ENCODE results near the gene NFS1.

The NFS1 gene

DNA sequence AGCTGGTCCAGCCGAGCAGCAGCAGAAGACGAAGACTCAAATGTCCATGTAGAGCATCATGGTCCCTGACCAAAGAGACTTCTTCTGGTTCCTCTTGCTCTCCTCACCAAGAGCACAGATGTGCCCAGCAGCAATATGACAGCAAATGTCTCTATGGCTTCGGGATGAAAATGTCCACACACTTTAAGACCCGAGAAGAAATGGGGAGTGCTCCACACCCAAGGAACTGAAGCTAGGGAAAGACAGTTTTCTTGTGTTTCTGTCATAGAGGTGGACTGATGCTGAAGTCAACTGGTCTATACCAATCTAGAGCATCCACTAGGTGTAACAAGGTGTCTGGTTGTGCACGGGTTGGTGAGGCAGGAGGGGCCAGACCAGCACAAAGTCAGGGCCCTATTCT, 29.9 kb downstream of the NFS1 start:
- H3K4me1 ChIP-seq (ENCODE audit: control insufficient read depth, insufficient read depth, low read length, unreplicated experiment): no peaks in the 10 kb centered on the region
- peaks cover 27% of the 10 kb centered on the region for H3K36me3 ChIP-seq (ENCODE audit: insufficient read depth, low read length)
- no peak overlapping the region for H3K4me3 ChIP-seq (ENCODE audit: low read depth, low read length)
- H3K79me2 ChIP-seq (ENCODE audit: control insufficient read depth, insufficient read depth, low read length, unreplicated experiment): peaks cover 7% of the 10 kb centered on the region
- H2AFZ ChIP-seq (ENCODE audit: low read length, unreplicated experiment): no peak overlapping the region
- no peaks in the 10 kb centered on the region for H3K27me3 ChIP-seq (ENCODE audit: insufficient read depth, low read length)
- H3K27ac ChIP-seq (ENCODE audit: low read depth, low read length): no peak overlapping the region

DNA sequence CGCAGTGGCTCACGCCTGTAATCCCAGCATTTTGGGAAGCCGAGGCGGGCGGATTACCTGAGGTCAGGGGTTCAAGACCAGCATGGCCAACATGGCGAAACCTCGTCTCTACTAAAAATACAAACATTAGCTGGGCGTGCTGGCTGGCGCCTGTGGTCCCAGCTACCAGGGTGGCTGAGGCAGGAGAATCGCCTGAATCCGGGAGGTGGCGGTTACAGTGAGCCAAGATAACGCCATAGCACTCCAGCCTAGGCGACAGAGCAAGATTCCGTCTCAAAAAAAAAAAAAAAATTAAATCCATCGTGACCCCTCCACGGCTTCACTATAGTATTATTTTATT, 33.2 kb downstream of the NFS1 start:
- Histone ChIP-seq H3K27ac (ENCODE audit: low read depth, low read length) (no peak overlapping the region), H3K79me2 (ENCODE audit: control insufficient read depth, insufficient read depth, low read length, unreplicated experiment) (peaks cover 40% of the 10 kb centered on the region), H3K4me3 (ENCODE audit: low read depth, low read length) (no peak overlapping the region), H3K27me3 (ENCODE audit: insufficient read depth, low read length) (no peaks in the 10 kb centered on the region), H2AFZ (ENCODE audit: low read length, unreplicated experiment) (no peak overlapping the region), H3K36me3 (ENCODE audit: insufficient read depth, low read length) (peaks cover 17% of the 10 kb centered on the region), H3K4me1 (ENCODE audit: control insufficient read depth, insufficient read depth, low read length, unreplicated experiment) (peaks cover 19% of the 10 kb centered on the region)

DNA sequence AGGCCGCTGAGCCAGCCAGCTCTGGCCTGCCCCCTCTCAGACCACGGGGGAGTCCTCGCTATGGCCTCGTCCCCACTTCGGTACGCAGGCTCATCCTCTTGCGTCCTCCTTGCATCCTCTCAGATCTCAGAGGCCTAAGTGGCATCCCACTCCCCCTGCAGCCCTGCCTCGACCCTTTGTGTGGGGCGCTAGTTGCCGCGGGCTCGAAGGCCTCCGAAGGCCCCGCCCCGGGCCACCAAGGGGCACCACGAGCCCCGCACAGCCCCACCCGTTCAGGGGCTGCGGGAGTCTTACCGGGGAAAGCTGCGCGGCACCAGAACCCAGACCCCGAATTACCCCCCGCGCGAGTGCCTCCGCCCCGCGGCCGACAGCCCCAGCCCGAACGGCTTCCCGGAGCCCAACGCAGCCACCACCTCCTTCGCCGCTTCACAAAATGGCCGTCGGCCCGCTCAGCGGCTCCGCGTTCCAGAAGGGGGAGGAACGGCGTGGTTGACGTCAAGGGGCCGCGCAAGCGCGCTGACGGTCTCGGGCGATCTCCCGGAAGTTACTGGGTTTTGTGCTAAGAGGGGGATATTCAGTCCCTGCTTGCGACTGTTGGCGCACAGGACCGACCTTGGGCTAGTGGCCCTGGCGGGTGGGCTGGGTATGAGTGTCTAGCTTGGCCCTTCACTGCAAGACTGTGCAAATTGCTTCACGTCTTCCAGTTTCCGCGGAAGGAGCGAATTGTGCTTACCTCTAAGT, 34.5 kb downstream of the NFS1 start, which contains the start of the genes CPNE1 and RBM12:
Gene CPNE1, minus strand, starts transcription at position 435 of the 741 bp plus-strand sequence. CDS start 31,977 bp downstream, outside the sequence.
Gene RBM12, minus strand, starts transcription at position 435 of the 741 bp plus-strand sequence. CDS start 9,578 bp downstream, outside the sequence.
- peak within 1 kb of the TSS; percentile 79 for H3K27ac ChIP-seq (ENCODE audit: low read depth, low read length)
- peak within 1 kb of the TSS; percentile 88 for H3K4me3 ChIP-seq (ENCODE audit: low read depth, low read length)
- H2AFZ ChIP-seq (ENCODE audit: low read length, unreplicated experiment): peak within 1 kb of the TSS; percentile 60
- H3K4me1 ChIP-seq (ENCODE audit: control insufficient read depth, insufficient read depth, low read length, unreplicated experiment): peaks cover 31% of the 10 kb centered on the region
- H3K27me3 ChIP-seq (ENCODE audit: insufficient read depth, low read length): no peaks in the 10 kb centered on the region
- peaks cover 11% of the 10 kb centered on the region for H3K36me3 ChIP-seq (ENCODE audit: insufficient read depth, low read length)
- peaks cover 53% of the 10 kb centered on the region for H3K79me2 ChIP-seq (ENCODE audit: control insufficient read depth, insufficient read depth, low read length, unreplicated experiment)

DNA sequence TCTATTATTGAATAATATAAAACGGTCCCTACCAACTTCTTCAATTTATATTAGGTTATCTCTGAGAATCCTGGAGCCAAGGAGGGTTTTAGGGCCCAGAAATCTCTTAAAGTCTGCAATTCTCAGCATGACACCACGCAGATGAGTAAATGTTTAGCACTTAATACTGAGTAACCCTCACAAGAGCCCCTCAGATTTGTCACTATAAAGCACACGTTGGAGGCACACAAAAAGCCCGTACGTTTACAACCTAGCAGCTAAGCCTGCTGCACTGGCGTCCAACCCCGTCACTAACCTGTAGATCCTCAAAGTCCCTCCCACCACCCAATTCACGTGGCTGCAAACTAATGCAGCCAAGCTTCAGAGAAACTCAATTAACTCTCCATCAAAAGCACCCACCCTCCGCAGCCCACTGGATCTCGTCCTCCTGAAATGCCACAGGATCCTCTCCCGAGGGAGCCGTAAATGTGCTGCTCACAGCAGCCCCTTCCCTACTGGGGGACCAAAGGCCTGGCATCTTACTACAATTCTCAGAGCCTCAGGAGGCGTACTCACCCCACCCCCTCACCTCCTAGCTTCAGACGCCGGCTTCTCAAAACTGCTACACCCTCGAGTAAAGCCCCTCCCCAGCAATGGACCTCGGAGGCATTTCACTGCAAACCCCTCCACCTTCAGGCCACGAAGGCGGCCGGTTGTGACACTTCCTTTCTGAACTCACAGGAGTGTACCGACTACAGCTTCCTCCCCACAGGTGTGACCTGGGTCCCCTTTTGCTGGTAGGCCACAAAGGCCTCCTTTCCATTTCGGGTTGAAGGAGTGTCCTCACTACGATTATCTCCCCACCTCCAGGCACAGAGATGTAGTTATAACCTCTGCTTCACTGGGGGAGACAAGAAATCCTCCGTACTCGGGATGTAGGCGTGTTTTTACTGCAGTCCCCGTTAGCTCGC, 35.4 kb downstream of the NFS1 start:
- peak overlapping the region; percentile 88 for H3K4me3 ChIP-seq (ENCODE audit: low read depth, low read length)
- H3K27me3 ChIP-seq (ENCODE audit: insufficient read depth, low read length): no peaks in the 10 kb centered on the region
- peaks cover 5% of the 10 kb centered on the region for H3K36me3 ChIP-seq (ENCODE audit: insufficient read depth, low read length)
- peaks cover 61% of the 10 kb centered on the region for H3K79me2 ChIP-seq (ENCODE audit: control insufficient read depth, insufficient read depth, low read length, unreplicated experiment)
- peaks cover 34% of the 10 kb centered on the region for H3K4me1 ChIP-seq (ENCODE audit: control insufficient read depth, insufficient read depth, low read length, unreplicated experiment)
- H3K27ac ChIP-seq (ENCODE audit: low read depth, low read length): peak overlapping the region; percentile 79
- peak overlapping the region; percentile 17 for H2AFZ ChIP-seq (ENCODE audit: low read length, unreplicated experiment)

DNA sequence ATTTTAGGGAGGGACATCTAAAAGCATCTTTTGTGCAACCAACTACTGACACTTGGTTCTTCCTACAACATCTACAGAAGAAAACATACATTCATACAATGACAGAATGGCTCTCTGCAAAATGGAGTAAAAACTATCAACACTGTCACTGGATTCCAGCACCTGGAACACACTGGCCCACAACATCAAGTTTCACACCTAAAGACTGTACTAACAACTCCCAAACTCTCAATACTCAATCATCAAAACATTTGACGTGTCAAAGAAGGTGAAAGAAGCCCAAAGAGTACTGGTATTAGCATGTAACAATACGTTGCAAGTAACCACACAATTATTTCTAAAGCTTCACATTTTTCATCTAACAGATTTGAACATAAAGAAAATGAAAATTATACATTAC, 36.6 kb downstream of the NFS1 start:
- peaks cover 36% of the 10 kb centered on the region for H3K4me1 ChIP-seq (ENCODE audit: control insufficient read depth, insufficient read depth, low read length, unreplicated experiment)
- H2AFZ ChIP-seq (ENCODE audit: low read length, unreplicated experiment): no peak overlapping the region
- H3K36me3 ChIP-seq (ENCODE audit: insufficient read depth, low read length): no peaks in the 10 kb centered on the region
- no peak overlapping the region for H3K27ac ChIP-seq (ENCODE audit: low read depth, low read length)
- H3K79me2 ChIP-seq (ENCODE audit: control insufficient read depth, insufficient read depth, low read length, unreplicated experiment): peaks cover 72% of the 10 kb centered on the region
- peak overlapping the region; percentile 88 for H3K4me3 ChIP-seq (ENCODE audit: low read depth, low read length)
- no peaks in the 10 kb centered on the region for H3K27me3 ChIP-seq (ENCODE audit: insufficient read depth, low read length)

DNA sequence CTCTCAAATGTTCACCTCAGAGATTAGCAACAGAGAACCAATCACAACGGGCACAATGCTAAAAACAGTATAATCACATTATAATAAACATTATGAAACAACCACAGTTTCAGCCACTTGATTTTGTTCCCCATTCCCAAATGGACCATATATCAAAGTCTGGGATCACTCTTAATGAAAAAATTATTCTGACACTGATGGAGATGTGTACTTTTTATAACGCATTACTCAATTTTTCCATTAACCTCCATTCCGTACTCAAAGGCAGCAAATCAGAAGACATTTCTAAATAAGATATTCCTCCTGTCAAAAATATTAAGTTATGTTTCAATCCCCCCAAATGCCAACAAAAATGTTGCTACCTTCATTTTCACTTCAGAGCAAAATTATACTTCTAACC, 37.2 kb downstream of the NFS1 start:
- H3K27me3 ChIP-seq (ENCODE audit: insufficient read depth, low read length): no peaks in the 10 kb centered on the region
- no peak overlapping the region for H2AFZ ChIP-seq (ENCODE audit: low read length, unreplicated experiment)
- H3K27ac ChIP-seq (ENCODE audit: low read depth, low read length): no peak overlapping the region
- H3K79me2 ChIP-seq (ENCODE audit: control insufficient read depth, insufficient read depth, low read length, unreplicated experiment): peaks cover 79% of the 10 kb centered on the region
- H3K4me3 ChIP-seq (ENCODE audit: low read depth, low read length): peak overlapping the region; percentile 88
- H3K36me3 ChIP-seq (ENCODE audit: insufficient read depth, low read length): no peaks in the 10 kb centered on the region
- peaks cover 39% of the 10 kb centered on the region for H3K4me1 ChIP-seq (ENCODE audit: control insufficient read depth, insufficient read depth, low read length, unreplicated experiment)

DNA sequence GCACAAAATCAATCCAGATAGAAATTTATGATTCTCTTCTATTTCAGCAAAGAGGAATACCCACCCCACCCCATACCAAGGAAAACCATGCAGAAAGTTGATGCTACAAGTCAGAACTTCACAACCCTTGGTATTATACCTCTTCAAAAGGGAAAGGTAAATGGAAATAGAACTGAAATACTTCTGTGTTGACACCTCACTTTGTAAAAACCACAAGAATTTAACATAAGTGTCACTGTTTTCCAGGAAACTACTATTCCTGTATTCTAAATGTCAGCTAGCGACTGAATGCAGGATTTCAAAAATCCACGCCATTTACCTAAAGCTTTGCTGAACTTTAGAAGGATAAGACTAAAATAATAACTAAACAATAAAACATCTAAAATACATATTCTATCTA, 38.1 kb downstream of the NFS1 start:
- H3K4me1 ChIP-seq (ENCODE audit: control insufficient read depth, insufficient read depth, low read length, unreplicated experiment): peaks cover 39% of the 10 kb centered on the region
- H3K27me3 ChIP-seq (ENCODE audit: insufficient read depth, low read length): no peaks in the 10 kb centered on the region
- no peak overlapping the region for H3K27ac ChIP-seq (ENCODE audit: low read depth, low read length)
- peak overlapping the region; percentile 88 for H3K4me3 ChIP-seq (ENCODE audit: low read depth, low read length)
- H2AFZ ChIP-seq (ENCODE audit: low read length, unreplicated experiment): no peak overlapping the region
- peaks cover 3% of the 10 kb centered on the region; the same call in 1 of the 2 replicates for H3K36me3 ChIP-seq (ENCODE audit: insufficient read depth, low read length)
- peaks cover 87% of the 10 kb centered on the region for H3K79me2 ChIP-seq (ENCODE audit: control insufficient read depth, insufficient read depth, low read length, unreplicated experiment)

DNA sequence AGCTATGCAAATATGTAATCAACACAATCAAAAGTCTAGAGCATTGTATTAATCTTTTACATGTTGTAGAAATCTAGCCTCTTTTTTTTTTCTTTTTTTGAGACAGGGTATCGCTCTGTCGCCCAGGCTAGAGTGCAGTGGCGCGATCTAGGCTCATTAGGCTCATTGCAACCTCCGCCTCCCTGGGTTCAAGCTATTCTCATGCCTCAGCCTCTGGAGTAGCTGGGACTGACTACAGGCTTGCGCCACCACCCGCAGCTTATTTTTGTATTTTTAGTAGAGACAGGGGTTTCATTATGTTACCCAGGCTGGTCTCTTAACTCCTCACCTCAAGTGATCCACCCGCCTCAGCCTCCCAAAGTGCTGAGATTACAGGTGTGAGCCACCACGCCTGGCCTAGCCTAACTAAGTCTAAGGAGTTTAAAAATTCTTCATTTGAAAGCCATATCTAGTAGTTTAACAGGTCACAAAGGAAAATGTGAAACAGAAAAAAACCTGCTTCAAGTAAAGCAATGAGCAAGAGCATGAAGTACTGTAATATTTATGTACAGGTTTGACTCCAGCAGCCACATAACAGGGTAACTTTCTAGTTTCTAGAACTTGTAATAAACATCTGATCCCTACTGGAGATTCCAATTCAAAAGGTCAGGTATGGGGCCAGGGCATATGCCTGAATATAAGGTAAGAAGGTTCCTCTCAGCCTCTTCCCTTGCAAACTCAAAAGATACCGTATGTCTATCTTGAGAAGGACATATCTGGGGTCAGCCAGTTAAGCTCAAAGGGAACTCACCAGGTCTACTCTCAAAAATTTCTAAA, 38.8 kb downstream of the NFS1 start:
- Histone ChIP-seq H3K79me2 (ENCODE audit: control insufficient read depth, insufficient read depth, low read length, unreplicated experiment) (peaks cover 95% of the 10 kb centered on the region), H3K36me3 (ENCODE audit: insufficient read depth, low read length) (peaks cover 4% of the 10 kb centered on the region), H3K4me1 (ENCODE audit: control insufficient read depth, insufficient read depth, low read length, unreplicated experiment) (peaks cover 39% of the 10 kb centered on the region)

DNA sequence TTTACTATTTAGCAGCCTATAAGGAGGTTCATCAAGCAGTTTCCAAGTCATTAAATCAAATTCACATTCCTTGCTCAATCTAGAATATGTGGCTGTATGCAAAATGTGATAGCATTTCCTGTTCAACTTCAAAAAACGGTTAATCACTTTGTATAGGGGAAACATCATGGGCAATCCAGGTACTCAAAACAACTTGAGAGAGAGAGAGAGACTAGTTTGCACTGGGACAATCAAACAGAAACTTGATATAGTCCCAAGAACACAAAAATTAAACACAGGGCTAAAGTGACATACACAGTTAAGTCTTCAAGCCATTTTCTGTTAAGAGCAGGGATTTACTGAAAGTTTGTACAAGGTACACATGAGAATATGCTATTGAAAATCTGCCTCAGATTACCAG, 41.9 kb downstream of the NFS1 start:
- Histone ChIP-seq H2AFZ (ENCODE audit: low read length, unreplicated experiment) (no peak overlapping the region), H3K79me2 (ENCODE audit: control insufficient read depth, insufficient read depth, low read length, unreplicated experiment) (peaks cover 99% of the 10 kb centered on the region), H3K36me3 (ENCODE audit: insufficient read depth, low read length) (peaks cover 26% of the 10 kb centered on the region), H3K27ac (ENCODE audit: low read depth, low read length) (no peak overlapping the region), H3K4me1 (ENCODE audit: control insufficient read depth, insufficient read depth, low read length, unreplicated experiment) (peaks cover 34% of the 10 kb centered on the region), H3K27me3 (ENCODE audit: insufficient read depth, low read length) (no peaks in the 10 kb centered on the region), H3K4me3 (ENCODE audit: low read depth, low read length) (no peak overlapping the region)

More for the DNA sequence above, 38.8 kb downstream of the NFS1 start:
- Histone ChIP-seq H3K4me3 (ENCODE audit: low read depth, low read length) (peak overlapping the region; percentile 88), H3K27me3 (ENCODE audit: insufficient read depth, low read length) (no peaks in the 10 kb centered on the region), H3K27ac (ENCODE audit: low read depth, low read length) (no peak overlapping the region), H2AFZ (ENCODE audit: low read length, unreplicated experiment) (no peak overlapping the region)

DNA sequence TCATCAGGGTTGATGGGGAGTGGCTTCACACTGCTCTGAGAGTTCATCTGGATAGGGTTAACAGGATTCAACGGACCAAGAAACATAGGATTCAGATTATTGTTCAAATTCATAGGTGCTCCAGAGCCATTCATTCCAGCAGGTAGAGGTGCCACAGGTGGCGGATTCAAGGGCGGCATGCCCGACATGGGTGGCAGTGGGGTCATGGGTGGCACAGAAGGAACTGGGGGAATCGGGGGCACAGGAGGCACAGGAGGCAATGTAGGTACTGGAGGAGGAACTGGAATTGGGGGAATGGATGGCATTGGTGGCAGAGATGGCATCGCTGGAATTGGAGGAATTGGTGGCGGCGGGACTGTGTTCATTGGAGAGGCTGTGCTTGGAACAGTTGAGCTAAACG, 44.7 kb downstream of the NFS1 start:
- Histone ChIP-seq H3K27ac (ENCODE audit: low read depth, low read length) (no peak overlapping the region), H3K4me1 (ENCODE audit: control insufficient read depth, insufficient read depth, low read length, unreplicated experiment) (peaks cover 11% of the 10 kb centered on the region), H3K4me3 (ENCODE audit: low read depth, low read length) (no peak overlapping the region), H3K36me3 (ENCODE audit: insufficient read depth, low read length) (peaks cover 30% of the 10 kb centered on the region), H3K79me2 (ENCODE audit: control insufficient read depth, insufficient read depth, low read length, unreplicated experiment) (peaks cover 97% of the 10 kb centered on the region), H3K27me3 (ENCODE audit: insufficient read depth, low read length) (no peaks in the 10 kb centered on the region), H2AFZ (ENCODE audit: low read length, unreplicated experiment) (no peak overlapping the region)

Data from ACC112 (cell line).